Measurements from ENCODE around the gene MT1A. TPM values are rescaled to one million over a fixed set of nuclear protein-coding genes. Genes with fewer than 3 reads are reported as not detected.

The MT1A gene
- total RNA-seq = 4.2 and 9.4 TPM in 2 replicates

DNA sequence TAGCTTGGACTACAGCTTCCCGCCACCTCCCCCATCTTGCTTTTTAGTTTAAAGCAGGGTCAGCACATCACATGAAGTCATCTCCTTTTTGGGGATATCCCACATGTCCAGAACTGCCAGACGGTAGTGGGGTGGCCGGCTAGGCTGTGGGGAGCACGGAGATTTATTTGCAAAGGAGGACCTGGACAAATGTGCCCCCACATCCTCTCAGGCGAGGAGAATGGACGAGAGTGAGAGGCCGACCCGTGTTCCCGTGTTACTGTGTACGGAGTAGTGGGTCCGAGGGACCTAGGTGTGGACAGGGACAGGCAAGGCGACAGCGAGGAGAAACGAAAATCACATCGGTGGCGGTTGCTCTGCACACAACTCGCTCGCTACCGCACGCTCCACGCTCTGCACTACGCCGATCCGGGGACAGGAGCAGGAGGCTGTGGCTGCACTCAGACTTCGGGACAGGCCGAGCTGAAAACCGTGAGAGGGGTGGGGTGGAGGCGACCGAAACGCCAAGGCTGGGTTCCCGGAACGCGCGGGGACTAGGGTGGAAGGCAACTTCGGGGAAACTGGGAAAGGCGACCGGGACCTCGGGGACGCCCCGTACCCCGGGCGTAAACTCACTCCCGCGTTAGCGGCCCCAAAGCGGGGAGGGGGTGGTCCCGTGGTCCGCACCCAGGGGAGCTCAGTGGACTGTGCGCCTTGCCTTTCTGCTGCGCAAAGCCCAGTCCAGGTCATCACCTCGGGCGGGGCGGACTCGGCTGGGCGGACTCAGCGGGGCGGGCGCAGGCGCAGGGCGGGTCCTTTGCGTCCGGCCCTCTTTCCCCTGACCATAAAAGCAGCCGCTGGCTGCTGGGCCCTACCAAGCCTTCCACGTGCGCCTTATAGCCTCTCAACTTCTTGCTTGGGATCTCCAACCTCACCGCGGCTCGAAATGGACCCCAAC lies at the start of gene MT1A:
Gene MT1A, plus strand, starts transcription at position 853 of the 937 bp plus-strand sequence. Its CDS starts 73 bp downstream, at position 926.
- no peak for DNase-seq (ENCODE audit: low read depth, low spot score)

DNA sequence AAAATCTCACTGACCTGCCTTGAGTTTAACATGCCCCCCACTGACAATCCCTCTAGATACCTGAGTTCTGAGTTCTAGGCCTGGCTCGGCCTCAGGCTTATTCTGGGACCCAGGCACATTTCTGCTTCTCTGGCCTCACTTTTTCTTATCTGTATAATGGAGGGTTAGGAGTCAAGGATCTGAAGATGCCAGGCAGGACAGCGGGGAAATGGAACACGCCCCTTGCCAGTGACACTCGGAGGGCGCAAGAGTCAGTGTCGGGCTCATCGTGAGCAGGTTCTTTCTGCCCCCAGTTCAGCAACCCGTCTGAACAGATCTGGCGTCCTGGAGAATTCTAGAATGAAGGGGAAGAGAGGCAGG lies 49.7 kb upstream of the MT1A start:
- no peak for DNase-seq (ENCODE audit: low read depth, low spot score)

DNA sequence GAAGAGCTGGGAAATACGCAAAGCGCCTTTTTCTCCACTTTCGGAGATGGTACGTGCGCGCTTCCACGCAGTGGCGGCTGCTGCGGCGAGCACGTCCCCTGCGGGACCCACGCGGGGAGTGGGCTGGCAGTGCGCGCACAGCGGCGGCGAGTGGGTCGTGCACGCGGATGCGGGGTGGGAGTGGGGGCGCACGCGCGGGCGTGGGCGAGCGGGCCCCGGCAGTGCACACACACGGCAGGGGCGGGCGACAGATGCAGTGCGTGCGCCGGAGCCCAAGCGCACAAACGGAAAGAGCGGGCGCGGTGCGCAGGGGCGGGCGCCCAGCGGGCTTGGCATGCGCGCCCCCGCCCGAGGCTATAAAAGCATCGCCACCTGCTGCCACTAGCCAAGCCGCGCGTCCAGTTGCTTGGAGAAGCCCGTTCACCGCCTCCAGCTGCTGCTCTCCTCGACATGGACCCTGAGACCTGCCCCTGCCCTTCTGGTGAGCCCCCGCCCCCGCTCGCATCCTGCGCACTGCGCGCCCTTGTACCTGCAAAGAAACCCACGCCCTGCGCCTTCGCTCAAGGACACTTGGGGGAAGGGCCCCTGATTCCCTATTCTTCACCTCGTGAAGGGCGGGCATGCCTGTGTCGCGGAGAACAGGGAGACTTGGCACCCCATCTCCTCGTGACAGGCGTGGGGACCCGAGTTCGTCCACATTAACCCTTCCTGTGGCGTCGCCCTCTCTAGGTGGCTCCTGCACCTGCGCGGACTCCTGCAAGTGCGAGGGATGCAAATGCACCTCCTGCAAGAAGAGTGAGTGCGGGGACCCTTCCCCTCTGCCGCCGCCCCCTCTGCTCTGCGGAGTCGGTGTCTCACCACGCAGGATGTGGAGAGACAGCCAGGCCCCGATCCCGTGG lies 49.1 kb upstream of the MT1A start, which contains the start of gene MT3:
Gene MT3, plus strand, starts transcription at position 388 of the 899 bp plus-strand sequence. Its CDS starts 63 bp downstream, at position 451.
- no peak for DNase-seq (ENCODE audit: low read depth, low spot score)

DNA sequence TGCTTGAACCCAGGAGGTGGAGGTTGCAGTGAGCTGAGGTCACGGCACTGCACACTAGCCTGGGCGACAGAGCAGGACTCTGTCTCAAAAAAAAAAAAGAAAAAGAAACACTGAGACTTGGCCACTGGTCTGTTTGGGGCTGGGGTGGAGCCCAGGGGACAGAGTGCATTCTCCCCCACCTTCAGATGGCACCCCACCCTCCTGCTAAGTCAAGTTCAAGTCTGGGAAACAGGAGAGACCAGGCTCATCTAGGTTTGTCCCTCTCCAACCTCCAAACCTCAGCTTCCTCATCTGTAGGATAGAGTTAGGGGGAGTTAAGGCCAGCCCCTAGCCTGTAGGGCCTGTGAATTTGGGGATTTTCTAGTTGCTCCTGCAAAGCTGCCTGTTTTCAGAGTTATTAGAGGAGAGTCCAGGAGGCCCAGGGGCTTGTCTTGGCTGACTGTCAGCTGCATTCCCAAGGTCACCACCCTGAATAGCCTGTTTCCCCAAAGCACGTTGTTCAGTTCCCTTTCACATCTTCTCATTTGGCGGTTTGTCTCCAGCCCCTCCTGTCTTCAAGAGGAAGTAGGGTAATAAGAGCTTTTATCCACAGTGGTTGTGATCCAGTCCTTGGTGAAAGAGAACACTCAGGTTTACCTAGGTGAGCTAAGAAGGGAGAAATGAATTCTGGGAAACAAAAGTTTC lies 46.9 kb upstream of the MT1A start:
- DNase-seq (ENCODE audit: low read depth, low spot score) = no peak

DNA sequence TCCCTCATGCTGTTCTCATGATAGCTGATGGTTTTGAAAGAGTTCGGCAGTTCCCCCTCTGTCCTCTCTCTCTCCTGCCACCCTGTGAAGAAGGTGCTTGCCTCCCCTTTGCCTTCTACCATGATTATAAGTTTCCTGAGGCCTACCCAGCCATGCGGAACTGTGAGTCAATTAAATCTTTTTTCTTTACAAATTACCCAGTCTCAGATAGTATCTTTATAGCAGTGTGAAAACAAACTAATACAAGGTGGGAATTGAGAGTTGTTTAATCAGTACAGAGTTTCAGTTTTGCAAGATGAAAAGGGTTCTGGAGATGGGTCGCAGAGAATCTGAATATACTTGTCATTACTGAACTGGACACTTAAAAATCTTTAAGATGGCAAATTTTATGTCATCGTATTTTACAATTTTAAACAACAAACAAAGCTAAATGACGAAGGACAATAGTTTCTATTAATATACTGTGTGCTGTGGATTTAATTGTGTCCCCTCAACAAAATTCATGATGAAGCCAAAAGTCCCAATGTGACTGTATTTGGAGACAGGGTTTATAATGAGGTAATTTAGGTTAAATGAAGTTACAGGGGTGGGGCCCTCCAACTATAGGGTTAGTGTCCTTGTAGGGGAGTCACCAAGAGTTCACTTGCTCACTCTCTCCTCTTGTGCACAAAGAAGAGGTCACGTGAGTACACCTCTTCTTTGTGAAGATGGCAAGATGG lies 44.7 kb upstream of the MT1A start:
- DNase-seq (ENCODE audit: low read depth, low spot score) = no peak

DNA sequence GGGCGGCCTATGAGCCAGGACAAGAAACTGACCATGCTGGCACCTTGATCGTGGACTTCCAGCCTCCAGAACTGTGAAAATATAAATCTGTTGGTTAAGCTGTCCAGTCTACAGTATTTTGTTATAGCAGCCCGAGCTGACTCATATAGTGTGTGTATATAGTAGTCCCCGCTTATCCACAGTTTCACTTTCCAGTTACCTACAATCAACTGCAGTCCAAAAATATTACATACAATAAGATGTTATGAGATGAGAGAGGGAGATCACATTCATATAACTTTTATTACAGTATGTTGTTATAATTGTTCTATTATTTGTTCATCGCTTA lies 44.2 kb upstream of the MT1A start:
- no peak for DNase-seq (ENCODE audit: low read depth, low spot score)

DNA sequence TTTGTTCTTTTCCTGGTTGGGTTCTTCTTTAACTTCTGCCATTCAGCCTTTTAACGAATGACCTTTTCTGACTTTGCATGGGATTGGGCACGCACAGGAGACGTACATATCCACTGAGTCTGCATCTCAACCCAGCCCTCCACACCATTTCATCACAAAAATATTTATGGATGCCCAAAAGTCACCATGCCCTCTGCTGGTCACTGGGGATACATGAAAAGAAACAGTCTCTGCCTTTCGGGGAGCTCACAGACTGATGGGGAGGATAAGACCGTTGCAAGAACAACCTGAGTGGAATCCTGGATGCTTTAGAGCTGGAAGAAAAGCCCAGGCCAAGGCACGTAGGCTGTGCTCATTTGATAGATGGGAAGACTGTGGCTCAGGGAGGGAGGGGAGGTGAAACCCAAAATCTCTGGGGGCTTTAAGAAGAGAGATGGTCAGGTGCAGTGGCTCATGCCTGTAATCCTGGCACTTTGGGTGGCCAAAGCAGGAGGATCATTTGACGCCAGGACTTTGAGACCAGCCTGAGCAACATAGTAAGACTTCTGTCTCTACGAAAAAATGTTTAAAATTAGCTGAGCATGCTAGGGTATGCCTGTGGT lies 38.0 kb upstream of the MT1A start:
- no peak for DNase-seq (ENCODE audit: low read depth, low spot score)

DNA sequence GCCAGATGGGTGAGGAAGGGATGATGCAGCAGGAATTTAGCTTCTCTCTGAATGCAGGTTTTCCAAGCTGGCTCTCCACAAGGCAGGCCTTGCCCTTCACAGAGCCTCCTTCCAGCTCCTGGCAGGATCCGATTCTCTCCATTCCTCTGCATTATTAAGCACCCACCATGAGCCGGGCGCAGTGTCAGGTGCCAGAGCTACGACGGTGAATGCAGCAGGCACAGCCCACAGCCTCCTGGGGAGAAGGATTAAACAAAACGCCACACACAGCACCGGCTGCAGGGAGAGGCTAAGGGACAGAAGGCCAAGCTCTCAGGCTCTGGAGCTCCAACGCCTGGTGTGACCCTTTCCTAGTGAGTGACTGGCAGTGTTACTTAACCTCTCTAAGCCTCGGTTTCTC lies 37.1 kb upstream of the MT1A start:
- no peak for DNase-seq (ENCODE audit: low read depth, low spot score)

DNA sequence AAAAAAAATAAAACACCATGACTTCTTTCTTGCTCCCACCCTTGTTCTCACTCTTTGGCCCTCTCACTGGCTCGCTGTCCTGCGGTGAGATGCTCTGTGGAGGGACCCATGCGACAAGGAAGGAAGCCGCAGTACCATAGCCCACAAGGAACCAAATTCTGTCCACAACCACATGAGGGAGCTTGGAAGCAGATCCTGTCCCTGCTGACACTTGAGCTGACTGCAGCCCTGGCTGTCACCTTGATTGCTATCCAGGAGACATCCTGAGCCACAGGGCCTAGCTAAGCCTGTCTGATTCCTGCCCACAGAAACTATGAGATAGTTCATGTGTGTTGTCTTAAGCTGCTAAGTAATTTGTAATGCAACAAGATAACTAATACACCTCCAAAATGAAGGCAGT lies 34.9 kb upstream of the MT1A start:
- no peak for DNase-seq (ENCODE audit: low read depth, low spot score)

DNA sequence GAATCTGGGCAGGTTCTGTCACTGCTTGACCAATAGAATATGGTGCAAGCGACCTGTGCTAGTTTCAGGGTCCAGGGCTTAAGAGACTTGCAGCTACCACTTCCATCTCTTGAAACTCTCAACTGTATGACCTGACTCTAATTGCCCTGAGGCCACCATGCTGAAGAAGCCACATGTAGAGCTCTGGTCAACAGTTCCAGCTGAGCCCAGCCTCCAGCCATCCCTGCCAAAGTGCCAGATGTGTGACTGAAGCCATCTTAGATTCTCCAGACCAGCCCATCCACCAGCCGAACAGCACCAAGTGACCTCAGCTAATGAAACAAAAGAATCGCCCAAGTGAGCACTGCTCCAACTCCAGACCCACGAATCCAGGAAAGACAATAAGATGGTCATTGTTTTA lies 33.5 kb upstream of the MT1A start:
- no peak for DNase-seq (ENCODE audit: low read depth, low spot score)

DNA sequence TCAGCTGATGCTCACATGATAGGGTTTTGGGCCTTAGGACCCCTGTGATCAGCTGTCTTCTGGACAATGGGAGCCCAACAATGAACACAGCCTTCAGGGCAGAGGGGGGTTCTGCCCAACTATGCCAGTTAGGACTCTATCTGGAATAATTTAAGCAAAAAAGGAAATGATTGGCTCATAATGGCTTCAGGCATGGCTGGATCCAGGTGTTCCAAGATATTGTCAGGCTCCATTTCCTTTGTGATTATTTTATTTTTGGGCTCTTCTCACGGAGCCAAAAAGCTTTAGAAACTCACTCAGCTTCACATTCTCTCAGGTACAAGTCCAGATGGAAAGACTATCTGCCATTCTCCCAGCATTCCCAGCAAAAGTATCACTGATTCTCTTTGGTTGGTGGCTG lies 33.0 kb upstream of the MT1A start:
- no peak for DNase-seq (ENCODE audit: low read depth, low spot score)

DNA sequence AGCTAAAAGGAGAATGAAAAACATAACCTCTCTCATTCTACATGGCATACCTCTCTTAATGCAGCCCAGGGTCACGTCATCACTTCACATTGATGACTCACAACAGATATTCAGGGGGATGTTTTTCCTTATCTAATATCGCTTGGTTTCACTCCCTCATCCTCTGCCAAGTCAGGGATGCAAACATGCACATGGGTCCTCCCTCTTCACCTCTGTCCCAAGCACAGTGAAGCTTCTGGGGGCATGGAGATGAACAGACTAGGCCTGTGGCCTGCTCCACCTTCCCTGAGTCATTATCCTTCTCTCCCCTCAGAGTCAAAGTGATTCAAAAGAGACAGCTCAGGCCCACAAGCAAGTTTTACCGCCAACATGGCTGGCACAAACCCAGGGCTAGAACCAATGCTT lies 32.4 kb upstream of the MT1A start:
- no peak for DNase-seq (ENCODE audit: low read depth, low spot score)

DNA sequence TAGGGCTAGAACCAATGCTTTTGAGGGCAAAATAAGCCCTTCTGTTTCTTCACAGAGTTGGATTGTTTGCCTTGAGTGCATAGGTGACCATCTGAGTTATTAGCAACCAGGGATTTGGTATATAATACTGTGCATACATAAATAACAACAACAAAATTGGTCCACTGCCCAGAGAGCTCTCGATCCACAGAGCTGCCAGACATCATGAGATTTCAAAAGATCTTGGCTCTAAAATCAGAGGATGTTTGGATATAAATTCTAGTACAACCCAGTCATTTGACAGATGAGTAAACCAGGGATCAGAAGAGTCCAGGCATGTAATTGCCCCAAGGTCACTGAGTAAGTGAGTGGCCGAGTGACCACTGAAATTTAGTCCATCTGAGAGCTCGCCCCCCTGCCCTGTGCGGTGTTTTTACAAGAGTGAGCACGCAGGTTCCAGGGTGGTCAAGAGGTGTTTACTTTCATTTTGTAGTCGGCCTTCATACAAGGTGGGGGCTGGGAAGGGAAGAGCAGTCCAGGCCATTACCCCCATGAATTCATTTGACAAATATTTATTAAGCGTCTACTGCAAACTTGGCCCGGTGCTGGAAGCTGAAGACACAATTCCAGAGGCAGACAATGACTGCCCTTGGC lies 31.9 kb upstream of the MT1A start:
- DNase-seq (ENCODE audit: low read depth, low spot score) = no peak

DNA sequence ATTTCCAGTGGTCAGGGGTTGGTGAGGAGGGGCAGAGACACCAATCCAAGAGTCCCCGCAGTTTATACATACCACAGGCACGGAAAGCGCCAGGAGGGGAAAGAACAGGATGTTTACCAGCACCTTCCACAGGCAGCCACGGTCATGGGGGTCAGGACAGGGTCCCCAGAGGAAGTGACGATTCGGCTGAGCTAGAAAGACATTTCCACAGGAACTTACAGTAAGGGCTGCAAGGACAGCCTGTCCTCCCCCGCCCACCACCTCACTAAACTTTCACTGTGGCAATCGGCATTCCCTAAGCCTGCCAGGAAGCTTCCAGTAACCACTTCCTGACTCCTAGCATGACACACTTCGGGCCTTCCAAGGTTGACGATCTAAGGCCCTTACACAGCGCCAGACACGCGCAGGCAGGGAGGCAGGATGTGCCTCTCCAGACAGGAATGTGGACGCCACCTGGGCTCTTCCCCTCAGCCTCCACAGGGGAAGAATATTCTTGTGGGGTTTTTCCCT lies 31.3 kb upstream of the MT1A start:
- DNase-seq (ENCODE audit: low read depth, low spot score) = peak; percentile 97

DNA sequence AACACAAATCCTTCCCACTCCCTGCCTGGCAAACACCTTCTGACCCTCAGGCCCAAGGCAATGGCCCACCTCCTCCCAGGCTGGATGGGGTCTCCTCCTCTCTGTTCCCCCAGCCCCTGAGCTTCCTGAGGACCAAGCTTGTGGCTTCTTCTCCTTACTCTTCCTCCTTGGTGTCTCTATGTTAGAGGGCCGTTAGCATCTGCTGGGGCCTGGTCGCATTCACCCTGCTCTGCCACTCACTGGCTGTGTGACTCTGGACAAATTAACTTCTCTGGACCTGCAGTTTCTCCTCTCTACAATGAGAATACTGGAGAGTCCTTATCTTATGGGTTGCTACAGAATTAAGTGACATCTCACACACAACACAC lies 30.8 kb upstream of the MT1A start:
- no peak for DNase-seq (ENCODE audit: low read depth, low spot score)

DNA sequence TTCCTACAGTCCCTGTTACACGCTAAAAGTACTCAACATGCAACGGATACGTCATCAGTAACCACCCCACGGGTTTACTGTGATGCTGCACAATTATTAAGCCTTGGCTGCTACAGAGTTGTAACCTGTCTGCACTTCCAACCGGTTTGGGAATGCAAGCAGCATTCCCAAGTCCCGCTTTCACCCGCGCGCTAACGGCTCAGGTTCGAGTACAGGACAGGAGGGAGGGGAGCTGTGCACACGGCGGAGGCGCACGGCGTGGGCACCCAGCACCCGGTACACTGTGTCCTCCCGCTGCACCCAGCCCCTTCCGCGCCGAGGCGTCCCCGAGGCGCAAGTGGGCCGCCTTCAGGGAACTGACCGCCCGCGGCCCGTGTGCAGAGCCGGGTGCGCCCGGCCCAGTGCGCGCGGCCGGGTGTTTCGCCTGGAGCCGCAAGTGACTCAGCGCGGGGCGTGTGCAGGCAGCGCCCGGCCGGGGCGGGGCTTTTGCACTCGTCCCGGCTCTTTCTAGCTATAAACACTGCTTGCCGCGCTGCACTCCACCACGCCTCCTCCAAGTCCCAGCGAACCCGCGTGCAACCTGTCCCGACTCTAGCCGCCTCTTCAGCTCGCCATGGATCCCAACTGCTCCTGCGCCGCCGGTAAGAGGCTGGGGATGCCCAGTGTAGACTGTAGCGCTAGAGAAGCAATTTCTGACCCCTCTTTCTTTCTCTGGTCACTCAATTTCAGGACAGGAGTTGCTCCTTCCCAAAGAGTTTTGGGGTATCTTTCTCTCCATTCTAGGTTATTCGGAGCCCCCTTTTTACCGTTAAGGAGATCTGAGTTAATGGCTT lies 30.2 kb upstream of the MT1A start, which contains the start of gene MT2A:
Gene MT2A, plus strand, starts transcription at position 542 of the 833 bp plus-strand sequence. Its CDS starts 72 bp downstream, at position 614.
- DNase-seq (ENCODE audit: low read depth, low spot score) = peak; percentile 93

DNA sequence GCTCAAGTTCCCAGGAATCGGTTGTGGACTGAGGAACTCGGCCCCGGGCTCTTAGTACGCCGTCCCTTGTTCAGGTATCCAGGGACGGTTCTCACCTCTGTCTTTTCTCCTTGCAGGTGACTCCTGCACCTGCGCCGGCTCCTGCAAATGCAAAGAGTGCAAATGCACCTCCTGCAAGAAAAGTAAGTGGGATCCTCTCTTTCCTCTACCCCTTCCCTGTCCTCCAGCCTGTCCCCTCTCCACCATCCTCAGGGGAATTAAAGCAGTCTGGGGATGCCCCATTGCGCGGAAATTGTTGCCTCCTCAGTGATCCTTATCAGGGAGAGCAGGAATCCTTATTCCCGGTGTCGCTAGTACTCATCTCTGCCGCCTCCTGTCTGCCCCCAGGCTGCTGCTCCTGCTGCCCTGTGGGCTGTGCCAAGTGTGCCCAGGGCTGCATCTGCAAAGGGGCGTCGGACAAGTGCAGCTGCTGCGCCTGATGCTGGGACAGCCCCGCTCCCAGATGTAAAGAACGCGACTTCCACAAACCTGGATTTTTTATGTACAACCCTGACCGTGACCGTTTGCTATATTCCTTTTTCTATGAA lies 29.5 kb upstream of the MT1A start:
- no peak for DNase-seq (ENCODE audit: low read depth, low spot score)

DNA sequence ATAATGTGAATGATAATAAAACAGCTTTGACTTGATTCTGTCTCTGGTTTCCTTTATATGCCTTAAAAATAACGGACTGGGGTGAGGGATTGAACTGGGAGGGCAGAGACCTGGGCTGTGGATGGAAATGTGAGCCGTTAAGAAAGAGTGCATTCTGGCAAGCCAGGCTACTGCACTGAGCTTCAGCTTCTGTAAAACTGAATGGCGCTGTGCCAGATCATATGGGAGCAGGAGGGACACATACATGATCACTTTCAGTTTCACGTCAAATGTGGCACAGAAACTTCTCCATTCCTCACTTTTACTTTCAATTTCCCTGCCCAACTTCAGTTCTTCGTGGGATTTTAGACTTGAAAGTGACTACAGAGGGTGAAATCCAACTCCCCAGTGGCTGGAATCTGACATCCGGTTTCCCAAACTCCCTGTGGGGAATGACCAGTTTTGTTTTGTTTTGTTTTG lies 29.0 kb upstream of the MT1A start:
- no peak for DNase-seq (ENCODE audit: low read depth, low spot score)

Data from pulmonary artery endothelial cell (primary cell).